B cell (primary cell): ENCODE data around the gene POLR3GL.

Experiments
- EZH2 ChIP-seq: IDR thresholded peaks from 2 replicates; pipeline ENCODE4 v1.6.1; 2012; ENCODE audit warnings: borderline replicate concordance, low read depth, mild to moderate bottlenecking, moderate library complexity, low read length; ENCODE audit not compliant: insufficient read depth, poor library complexity, severe bottlenecking
- TF ChIP-seq, protein P1 (sequence below): fragments of 200-600 bp; IDR thresholded peaks from one replicate; pipeline ENCODE4 v1.8.0; 2022; ENCODE audit warnings: antibody characterized with exemption, mild to moderate bottlenecking

DNA sequence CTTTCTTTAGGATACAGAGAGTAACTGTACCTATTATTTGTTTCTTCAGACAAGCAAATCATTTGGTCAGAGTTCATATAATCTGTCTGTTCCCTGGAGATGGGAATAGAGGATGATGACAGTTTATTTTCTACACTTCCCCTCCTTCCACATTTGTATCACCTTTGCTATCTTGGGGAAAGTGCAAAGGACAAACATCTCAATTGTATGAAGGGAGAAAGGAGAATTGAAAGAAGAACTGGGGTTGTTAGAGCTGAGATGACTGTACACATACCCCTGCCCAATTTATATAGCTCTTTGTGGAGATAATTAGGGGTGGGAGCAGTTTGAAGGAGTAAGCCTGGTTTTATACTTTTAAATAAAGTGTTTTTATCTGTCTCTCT lies 14.0 kb downstream of the POLR3GL start:
- TF ChIP-seq, protein P1, sequence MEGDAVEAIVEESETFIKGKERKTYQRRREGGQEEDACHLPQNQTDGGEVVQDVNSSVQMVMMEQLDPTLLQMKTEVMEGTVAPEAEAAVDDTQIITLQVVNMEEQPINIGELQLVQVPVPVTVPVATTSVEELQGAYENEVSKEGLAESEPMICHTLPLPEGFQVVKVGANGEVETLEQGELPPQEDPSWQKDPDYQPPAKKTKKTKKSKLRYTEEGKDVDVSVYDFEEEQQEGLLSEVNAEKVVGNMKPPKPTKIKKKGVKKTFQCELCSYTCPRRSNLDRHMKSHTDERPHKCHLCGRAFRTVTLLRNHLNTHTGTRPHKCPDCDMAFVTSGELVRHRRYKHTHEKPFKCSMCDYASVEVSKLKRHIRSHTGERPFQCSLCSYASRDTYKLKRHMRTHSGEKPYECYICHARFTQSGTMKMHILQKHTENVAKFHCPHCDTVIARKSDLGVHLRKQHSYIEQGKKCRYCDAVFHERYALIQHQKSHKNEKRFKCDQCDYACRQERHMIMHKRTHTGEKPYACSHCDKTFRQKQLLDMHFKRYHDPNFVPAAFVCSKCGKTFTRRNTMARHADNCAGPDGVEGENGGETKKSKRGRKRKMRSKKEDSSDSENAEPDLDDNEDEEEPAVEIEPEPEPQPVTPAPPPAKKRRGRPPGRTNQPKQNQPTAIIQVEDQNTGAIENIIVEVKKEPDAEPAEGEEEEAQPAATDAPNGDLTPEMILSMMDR: no peak
- TF ChIP-seq EZH2: no peak
